Epithelial cell of proximal tubule (primary cell): ENCODE results near the gene SOX13. TPM values are rescaled to one million over a fixed set of nuclear protein-coding genes. Genes with fewer than 3 reads are reported as not detected.

ENCODE experiments used
- DNase-seq: peaks from one replicate; pipeline ENCODE4 v3.0.0-alpha.2; 2011; ENCODE audit warnings: low read depth
- H3K4me3 ChIP-seq: 2 replicates; pipeline ENCODE4 v1.5.1; 2011; ENCODE audit warnings: low read depth, mild to moderate bottlenecking, low read length
- total RNA-seq: library from RNA; depleted of rRNA; stranded (reverse); fragments of >200 nt; gene quantifications from 2 replicates; pipeline ENCODE4 v1.2.3, GENCODE V29; 2015
- TF ChIP-seq, protein P1 (sequence below): conservative IDR thresholded peaks from 2 replicates; pipeline ENCODE4 v1.5.1; 2012; ENCODE audit warnings: low read depth, mild to moderate bottlenecking, low read length

The SOX13 gene
- total RNA-seq, 1 donor from 2014 or later: 16.2 TPM

DNA sequence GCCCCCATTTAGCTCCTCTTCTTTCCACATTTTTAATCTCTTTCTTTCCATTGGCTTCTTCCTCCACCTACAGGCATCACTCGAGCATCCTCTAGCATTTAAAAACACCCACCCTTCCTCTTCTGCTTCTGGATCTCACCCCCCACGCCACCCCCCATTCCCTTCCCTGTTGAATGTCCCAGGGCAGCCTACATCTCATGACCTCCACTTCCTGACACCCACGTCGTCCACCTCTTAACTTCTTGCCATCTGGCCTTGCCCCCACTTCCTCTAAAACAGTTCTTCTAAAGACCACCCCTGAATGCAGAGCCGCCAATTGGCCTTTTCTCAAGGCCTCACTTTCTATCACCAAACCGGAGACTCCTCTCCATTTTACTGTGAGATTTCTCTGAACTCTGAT, 85.0 kb downstream of the SOX13 start:
- TF ChIP-seq, protein P1, sequence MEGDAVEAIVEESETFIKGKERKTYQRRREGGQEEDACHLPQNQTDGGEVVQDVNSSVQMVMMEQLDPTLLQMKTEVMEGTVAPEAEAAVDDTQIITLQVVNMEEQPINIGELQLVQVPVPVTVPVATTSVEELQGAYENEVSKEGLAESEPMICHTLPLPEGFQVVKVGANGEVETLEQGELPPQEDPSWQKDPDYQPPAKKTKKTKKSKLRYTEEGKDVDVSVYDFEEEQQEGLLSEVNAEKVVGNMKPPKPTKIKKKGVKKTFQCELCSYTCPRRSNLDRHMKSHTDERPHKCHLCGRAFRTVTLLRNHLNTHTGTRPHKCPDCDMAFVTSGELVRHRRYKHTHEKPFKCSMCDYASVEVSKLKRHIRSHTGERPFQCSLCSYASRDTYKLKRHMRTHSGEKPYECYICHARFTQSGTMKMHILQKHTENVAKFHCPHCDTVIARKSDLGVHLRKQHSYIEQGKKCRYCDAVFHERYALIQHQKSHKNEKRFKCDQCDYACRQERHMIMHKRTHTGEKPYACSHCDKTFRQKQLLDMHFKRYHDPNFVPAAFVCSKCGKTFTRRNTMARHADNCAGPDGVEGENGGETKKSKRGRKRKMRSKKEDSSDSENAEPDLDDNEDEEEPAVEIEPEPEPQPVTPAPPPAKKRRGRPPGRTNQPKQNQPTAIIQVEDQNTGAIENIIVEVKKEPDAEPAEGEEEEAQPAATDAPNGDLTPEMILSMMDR: no peak
- DNase-seq: no peak
- H3K4me3 ChIP-seq: no peak overlapping the region

DNA sequence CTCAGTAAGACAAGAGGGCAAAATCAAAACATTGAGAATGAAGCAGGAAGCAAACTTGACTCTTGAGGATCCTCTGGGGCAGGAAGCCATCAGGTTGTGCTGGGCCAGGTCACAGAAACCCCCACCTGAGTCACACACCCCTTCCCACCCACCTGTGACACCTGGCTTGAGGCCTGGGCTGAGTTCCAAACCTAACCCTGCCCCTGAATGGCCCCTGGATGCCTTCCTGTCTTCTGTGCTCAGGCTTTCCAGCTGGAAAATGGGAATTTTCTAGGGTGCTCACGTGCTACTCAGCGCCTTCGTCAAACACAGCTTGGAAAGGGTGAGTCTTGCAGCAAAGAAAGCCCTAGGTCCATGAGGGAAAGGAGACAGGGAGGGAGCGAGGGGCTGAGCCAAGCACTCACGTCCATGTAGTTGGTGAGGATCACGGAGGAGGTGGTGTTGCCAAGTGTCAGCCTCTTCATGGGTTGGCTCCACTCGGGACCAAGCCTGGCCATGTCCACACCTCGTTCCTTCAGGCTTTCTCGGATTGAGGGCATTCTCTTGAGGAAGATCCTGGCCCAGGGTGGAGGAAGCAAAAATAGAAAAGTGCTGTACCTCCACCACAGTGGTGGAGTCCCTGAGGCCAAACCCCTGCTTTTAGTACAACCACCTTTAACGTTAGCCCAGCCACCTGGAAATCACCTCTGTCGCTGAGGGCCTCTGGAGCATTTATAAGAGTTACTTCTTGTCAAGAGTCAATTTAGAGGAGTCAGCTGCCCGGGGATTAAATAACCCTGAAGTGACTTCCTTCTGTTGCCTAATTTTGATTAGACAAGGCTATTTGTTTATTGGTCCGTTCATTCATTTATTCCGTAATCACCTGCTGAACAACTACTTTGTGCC, 88.9 kb downstream of the SOX13 start:
- TF ChIP-seq, protein P1: no peak
- DNase-seq: no peak
- no peak overlapping the region for H3K4me3 ChIP-seq

DNA sequence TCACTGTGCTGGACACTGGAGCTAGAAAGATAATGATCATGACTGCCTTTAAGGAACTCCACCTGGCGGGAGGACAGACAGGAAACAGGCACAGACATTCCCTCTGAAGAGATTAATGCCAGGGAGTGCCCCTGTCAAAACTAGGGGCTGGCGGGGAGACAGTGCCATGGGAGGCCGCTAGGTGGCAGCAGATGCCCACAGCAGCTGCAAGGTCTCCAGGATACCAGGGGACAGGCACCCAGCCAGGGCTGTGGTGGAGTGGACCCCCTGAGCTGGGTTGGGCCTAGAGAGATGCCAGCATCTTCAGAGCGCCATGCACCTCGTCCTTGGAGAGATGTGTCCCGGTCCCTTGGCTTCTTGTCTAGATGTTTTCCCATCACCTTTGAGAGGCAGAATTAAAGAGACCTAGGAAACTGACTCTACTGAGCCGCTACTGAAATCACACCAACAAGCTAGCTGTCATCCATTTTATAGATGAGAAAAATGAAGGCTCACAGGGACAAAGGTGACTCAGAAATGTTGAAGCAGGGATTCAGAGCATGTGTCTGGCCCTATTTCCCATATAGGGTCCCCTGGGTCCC, 89.7 kb downstream of the SOX13 start:
- no peak overlapping the region for H3K4me3 ChIP-seq
- DNase-seq: peak; percentile 6
- TF ChIP-seq, protein P1: peak; percentile 97

- no peak for DNase-seq
- TF ChIP-seq, protein P1: no peak
- no peak within 1 kb of the TSS for H3K4me3 ChIP-seq
Observed at GRCh38 chr1:204166219-204166618, 93.3 kb downstream of the SOX13 start, which contains the start of gene REN. REN (minus strand) TSS chr1:204166337; CDS start chr1:204166293, 44 bp downstream.

GRCh38 chr1:204167730-204168129, 94.8 kb downstream of the SOX13 start:
- no peak for DNase-seq
- H3K4me3 ChIP-seq: no peak overlapping the region
- TF ChIP-seq, protein P1: no peak

DNA sequence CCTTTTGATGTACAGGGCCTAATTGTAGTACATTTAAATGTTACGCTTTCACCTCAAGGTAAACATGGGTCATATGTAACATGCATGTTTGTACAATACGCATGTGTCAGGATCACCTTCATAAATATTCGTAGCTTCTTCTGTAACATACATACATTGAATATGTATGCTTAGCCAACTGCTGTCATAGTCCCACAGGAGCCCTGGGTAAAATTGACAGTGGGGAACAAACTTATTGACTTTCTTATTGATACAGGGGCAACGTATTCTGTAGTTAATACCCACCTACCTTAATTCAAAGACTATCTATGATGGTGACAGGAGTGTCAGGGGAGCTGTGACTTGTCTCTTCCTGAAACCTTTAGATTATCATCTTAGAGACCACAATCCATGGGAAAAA, 96.9 kb downstream of the SOX13 start:
- TF ChIP-seq, protein P1: no peak
- DNase-seq: no peak
- H3K4me3 ChIP-seq: no peak overlapping the region
